Stimulated activated CD8-positive, alpha-beta memory T cell treated with anti-CD3 and anti-CD28 coated beads, Interleukin-4, amount 100 ng/mL, for 48 hours (primary cell): ENCODE measurements around the gene COL6A3.

Source experiments
- DNase-seq: peaks from one replicate; pipeline ENCODE4 v3.0.0-alpha.2; 2020

COL6A3 gene, protein sequence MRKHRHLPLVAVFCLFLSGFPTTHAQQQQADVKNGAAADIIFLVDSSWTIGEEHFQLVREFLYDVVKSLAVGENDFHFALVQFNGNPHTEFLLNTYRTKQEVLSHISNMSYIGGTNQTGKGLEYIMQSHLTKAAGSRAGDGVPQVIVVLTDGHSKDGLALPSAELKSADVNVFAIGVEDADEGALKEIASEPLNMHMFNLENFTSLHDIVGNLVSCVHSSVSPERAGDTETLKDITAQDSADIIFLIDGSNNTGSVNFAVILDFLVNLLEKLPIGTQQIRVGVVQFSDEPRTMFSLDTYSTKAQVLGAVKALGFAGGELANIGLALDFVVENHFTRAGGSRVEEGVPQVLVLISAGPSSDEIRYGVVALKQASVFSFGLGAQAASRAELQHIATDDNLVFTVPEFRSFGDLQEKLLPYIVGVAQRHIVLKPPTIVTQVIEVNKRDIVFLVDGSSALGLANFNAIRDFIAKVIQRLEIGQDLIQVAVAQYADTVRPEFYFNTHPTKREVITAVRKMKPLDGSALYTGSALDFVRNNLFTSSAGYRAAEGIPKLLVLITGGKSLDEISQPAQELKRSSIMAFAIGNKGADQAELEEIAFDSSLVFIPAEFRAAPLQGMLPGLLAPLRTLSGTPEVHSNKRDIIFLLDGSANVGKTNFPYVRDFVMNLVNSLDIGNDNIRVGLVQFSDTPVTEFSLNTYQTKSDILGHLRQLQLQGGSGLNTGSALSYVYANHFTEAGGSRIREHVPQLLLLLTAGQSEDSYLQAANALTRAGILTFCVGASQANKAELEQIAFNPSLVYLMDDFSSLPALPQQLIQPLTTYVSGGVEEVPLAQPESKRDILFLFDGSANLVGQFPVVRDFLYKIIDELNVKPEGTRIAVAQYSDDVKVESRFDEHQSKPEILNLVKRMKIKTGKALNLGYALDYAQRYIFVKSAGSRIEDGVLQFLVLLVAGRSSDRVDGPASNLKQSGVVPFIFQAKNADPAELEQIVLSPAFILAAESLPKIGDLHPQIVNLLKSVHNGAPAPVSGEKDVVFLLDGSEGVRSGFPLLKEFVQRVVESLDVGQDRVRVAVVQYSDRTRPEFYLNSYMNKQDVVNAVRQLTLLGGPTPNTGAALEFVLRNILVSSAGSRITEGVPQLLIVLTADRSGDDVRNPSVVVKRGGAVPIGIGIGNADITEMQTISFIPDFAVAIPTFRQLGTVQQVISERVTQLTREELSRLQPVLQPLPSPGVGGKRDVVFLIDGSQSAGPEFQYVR (N-terminal part only)

DNA sequence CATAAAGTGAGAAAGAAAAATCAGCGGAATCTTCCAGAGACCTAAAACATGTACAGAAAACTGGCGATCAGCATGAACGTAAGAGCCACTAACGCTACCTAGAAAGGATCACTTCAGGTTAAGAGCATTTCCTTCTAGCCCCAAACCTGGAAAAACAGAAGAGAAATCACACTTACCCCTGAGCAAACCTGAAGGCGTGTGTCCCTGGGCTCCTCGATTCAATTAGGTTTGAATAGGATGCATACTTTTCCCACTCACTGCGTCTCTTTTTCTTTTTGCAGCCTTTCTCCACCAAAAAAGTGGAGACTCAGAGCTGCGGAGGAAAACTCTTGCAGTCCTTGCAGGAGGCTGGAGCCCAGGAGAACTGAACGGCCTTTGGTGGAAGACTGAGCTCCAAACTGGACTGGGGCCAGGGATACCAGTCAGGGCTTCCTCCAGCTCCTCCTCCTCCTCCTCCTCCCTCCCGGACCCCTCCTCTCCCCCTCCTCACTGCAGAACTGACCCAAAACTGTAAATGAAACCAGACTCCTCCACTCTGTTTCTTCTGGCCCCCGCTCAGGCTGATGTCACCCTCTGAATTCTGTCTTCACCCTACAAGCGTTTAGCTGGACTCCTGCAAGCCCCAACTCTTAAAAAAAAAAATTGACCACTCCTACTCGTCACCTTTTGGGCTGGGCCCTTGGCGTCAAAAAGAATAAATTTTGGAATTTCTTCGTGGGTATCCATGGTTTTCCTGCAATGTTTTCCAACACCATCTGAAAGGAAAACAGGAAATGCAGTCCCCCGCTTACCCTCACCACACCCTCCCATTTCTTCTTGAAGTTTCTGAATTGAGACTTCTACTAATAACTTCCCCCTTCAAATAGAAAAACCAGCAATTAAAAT is at the start of gene COL6A3:
COL6A3 (minus strand) TSS at position 388 of the 885 bp plus-strand sequence. CDS start 17,347 bp downstream, outside the sequence.
- no peak for DNase-seq

DNA sequence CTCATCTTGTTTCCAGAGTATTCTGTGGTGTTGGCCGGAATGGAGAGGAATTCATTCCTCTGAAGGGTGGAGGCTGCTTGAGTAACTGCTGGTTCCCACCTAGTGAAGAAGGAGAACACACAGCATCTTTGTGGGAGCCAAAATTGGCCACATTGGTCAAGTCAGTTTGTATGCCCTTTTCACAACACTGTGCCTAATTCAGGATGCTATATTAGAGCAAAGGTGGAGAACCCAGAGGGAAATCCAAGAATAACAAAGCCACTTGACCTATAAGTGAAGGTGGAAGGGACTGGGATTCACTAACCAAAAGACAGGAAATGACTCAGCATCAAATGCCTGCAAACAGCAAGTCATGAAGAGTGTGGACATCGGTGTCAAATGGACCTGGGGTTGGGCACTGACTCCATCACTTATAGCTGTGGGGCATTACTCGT is 45.8 kb upstream of the COL6A3 start:
- DNase-seq = no peak

DNA sequence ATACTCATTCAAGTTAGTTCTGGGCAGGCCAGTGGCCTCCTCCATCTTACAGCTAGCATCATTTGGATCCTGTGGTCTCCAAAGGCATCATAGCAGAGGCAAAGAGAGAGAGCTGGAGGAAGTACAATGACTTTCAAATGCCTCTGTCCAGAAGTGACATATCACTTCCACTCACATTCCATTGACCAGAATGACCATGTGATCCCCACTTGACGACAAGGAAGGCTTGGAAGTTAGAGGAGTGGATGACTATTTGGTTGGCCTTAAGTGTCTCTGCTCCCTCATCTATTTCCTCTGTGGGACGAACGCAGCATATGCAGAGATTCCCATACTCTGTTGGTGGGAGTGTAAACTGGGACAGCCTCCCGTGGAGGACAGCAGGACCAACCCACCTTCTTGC is 45.3 kb upstream of the COL6A3 start:
- no peak for DNase-seq

DNA sequence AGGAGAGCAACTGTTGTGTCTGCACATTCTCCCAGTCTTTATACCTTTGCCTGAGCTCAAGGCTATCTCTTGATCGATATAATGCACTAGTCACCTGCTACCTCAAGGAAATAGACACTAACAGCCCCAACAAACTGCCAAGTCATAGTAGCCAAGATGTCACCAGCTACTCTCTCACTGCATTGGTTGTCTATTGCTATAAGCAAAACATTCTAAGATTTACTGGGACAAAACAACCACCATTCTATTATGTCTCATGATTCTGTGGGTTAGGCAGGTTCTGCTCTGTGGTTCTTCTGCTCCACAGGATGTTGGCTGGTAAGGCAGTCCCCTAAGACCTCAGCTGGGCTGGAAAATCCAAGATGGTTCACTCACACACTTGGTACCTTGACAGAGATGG is 44.6 kb upstream of the COL6A3 start:
- no peak for DNase-seq

DNA sequence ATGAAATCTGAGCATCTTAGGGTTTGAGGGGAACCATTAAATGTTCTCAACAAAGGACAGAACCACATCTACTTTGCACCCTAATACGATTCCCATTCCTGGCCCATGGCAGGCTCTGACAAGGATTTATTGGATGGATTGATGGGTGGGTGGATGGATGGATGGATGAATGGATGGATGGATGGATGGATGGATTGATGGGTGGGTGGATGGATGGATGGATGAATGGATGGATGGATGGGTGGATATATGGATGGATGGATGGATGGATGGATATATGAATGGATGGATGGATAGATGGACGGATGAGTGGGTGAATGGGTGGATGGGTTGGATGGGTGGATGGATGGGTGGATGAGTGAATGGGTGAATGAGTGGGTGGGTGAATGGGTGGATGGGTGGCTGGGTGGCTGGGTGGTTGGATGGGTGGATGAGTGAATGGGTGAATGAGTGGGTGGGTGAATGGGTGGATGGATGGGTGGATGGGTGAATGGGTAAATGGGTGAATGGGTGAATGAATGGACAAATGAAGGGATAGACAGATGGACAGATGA is 43.5 kb upstream of the COL6A3 start:
- no peak for DNase-seq

DNA sequence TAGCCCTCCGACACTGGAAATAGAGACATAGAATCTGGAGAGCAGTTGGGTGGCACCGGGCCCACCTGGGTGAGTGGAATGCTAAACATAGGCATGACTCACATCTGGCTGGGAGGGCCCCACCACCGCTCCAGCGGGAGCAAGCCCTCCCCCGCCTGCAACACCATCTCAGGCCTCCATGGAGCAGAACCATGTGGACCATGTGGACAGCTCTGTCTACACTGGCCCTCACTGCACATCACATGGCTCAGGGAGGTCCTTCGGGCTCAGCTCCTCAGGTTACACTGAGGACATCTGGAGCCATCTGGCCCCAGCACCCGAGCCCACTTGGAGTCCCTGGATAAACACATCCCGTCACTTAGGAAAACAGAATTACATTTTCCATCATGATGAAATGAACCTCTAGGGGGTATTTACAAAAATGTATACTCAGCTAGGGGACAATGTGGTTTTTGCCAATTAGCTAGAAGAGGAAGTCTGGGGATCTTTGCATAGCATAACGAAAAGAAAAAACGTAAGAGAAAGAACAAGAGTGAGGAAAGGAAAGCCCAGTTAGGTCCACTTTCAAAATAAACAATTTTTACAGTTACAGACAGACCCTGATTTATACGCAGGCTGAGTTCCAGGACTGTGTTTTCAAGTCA is 42.4 kb upstream of the COL6A3 start:
- DNase-seq = peak; percentile 20

DNA sequence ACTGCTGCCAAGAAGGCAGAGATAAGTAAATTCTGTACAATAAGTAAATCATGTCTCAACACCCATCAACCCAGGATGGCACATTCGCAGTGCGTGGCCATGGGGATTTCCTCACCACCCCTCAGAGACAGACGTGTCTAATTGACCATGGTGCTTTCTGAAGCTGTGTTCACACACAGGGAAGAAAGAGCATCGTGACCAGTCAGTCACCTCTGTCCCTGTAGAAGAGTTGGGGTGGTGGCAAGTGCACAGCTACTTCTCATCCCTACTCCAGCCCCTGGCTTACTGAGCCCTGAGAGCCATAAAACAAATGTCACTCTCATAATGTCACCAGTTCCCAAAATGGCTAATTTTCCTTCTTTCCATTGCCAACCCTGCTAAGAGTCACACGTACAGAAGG is 41.8 kb upstream of the COL6A3 start:
- peak; percentile 22 for DNase-seq

DNA sequence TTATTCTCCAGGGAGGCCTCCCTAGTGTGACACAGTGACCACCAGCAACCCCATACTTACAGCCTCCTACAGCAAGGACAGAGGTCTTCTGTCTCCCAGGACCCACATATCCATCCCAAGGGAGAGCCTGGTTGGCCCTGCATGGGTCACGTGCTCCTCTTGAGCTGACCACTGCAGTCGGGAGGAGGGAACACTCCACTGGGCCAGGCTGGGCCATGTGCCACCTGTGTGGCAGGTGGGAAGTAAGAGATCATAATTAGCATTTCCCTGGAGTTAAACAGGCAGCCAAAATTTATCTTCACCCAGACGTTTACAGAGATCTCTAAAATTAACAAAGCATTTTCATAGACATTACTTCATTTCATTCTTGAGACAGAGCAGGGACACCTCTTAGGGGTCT is 39.7 kb upstream of the COL6A3 start:
- DNase-seq = peak; percentile 18

DNA sequence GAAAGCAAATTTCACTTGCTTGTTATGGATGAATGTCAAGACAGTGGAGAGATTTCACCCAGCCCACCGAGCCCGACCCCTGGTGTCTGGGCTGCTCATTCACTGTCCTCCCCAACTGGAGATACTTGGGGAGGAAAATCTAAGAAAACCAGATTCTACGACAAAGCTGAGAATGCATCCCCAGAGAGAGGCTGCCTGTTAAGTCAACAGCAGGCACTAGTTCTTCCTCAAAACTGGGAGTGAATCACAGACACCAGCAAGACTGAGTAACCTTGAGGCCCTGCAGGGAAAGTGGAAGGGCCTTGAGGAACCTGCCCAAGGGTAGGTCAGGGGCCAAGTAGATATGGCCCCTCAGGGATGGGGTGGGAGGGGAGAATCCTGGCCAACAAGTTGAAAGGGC is 38.9 kb upstream of the COL6A3 start:
- DNase-seq = peak; percentile 20

DNA sequence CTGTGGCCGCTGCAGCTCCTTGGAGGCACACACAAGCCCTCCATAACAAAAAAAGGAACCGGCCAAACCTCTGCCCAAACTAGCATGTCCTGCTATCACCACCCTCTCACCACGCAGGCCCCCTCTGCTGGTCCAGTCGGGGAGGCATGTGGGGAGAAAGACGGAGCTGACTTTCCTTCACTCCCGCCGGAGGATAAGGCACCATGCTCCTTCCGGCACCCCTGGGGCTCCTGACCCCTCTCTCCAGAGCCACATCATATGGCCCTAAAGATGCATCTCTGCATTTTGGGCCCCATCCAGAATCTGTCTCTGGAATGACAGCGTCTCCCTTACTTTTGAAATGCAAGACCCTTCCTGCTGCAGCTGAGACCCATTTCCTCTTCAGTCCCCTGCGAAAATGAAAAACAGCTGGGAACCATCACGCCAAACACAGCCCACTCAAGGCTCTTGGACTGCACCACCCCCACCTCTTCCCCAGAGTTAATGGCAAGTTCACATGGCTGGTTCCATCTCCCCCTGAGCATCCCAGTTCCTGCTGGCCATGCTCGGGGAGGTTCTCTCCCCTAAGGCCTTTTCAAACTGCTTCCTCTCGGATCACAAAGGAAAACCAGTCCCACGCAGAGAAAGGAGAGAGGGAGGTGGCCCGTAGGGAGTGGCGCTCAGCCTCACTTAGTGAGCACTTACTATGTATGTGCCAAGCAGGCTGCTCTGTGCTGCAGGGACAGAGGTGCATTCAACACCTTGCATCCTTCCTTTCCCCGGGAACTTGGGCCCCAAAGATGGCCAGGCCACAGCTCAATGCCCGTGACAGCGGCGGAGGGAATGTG is 37.9 kb upstream of the COL6A3 start:
- peak; percentile 14 for DNase-seq

DNA sequence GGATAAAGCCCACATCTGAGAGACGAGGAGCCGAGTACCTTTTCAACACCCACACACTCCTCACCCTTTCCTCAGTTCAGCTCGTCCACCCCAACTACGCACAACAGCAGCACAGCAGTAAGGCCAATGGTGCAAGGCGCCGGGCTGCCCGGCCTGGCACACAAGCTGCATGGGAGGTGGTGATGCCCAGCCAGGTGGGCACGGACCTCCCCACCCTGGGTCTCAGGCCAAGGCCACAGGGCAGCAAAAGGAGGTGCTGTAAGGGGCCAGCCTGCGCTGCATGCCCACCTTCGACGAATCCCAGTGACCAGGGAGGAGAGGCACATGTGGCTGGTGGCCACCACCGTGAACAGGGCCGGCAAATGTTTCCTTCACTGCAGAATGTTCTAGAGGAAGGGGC is 36.6 kb upstream of the COL6A3 start:
- no peak for DNase-seq

DNA sequence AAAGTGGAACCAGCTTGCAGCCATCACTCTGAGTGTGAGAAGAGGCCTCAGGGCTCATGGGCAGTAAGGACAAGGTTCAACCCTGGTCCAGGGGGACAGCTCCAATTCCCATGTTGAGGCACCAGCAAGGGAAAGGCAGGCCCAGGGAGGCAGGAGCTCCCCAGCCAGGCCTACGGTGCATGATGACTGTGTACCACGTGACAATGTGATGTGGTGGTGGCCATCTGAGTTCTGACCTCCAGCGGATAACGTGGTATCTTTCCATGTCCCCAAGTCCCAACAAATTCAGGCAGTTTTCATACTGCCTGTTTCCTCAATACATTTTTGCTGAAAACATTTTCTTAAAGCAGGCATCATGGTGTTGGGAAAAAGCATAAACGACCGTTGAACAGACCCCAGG is 36.1 kb upstream of the COL6A3 start:
- DNase-seq = no peak

DNA sequence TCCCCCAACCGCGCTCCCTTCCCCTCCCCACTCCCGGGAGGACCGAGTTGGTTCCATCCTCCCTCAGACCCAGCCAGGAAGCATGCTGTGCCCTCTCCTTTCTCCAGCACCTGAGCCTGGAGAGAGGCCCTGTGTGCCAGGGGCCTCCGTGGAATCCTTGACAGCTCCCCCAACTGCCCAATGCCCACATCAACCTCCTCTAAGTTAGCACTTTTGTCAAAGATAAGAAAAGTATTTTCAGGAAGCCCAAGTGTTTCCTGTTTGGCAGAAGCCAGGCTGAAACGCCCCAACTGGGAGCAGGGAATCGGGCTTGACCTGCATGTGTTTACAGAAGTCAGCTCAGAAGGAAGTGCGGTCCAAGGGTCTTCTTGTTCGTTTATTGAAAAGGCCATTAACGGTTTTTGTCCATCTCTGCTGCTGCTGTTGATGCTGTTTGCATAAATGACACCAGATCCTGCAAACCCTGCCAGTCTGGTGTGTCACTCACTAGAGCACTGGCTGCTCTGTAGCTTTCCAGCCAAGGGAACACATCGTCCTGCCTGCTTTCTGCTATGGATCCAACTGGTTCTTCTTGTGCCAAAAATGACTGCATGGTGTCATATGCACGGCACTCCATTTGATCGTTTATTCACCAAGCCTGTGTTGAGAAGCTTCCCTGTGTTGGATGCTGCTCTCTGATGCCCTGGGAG is 35.4 kb upstream of the COL6A3 start:
- peak; percentile 18 for DNase-seq

DNA sequence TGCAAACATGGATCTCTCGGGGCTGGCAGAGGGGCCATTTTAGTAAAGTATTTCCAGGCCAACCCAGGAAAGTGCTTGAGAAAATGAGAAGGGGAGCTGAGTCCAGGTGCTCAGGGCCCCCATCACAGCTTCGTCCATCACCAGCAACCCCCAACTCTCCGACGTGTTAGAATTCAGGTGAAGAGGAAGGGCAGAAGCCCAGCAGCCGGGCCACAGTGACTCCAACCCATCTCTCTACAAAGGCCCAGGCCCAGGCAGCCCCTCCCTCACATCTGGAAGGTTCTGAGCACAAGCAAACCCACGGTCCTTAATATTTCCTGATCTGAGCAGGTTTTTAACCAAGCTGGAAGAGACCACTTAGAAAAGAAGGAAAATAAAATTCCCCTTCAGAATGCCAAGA is 34.7 kb upstream of the COL6A3 start:
- DNase-seq = peak; percentile 12

DNA sequence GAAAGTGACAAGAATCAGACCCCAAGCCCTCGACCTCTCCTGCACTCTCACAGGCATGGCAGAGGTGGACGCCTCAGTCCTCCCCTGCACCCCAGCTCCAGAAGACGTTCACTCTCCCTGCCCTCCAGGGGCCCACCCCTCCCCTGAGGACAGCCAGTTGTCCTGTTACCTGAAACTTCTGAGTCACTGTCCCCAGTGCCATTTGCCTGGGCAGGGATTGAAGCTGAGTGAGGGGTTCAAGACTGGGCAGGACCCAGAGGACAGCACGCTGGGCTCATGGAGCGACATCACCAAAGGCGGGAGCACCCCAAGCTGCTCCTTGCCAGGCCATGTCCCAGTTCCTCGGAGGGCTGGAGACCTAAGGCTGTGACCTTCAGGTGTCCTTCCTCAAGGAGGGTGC is 34.2 kb upstream of the COL6A3 start:
- peak; percentile 14 for DNase-seq

DNA sequence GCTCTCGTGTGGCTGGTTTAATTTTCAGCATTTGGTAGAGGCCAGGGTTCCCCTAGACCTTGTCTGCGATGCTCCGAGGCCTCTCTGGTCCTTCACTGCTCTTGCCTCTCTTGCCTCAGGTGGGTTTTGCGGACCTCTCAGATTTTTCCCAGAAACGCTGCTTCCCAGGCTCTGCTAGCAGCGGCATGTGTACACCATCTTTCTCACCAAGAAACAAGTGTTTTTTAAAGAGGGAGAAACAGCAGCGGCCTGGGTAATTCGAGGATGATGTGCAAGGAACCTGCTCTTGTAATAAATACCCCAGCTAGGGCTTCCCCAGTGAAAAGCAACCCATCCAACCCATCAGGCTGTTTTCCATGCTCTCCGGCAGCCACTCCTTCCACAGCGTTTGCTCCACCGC is 33.5 kb upstream of the COL6A3 start:
- DNase-seq = no peak

DNA sequence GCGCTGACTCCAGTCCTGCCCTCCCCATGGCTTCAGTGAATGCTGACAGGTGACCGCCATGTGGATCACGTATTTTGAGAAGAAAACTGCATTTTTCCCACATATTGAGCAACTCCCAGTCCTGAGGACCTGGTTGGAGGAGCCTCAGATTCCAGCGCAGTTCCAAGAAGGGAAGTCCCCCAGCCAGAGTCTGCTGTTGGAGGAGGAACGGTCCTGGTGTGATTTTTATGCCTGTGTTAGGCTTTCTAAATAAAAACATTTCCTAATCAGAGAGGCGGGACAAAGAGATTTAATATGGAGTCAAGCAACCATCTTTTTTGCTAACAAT is 32.3 kb upstream of the COL6A3 start:
- DNase-seq = no peak

DNA sequence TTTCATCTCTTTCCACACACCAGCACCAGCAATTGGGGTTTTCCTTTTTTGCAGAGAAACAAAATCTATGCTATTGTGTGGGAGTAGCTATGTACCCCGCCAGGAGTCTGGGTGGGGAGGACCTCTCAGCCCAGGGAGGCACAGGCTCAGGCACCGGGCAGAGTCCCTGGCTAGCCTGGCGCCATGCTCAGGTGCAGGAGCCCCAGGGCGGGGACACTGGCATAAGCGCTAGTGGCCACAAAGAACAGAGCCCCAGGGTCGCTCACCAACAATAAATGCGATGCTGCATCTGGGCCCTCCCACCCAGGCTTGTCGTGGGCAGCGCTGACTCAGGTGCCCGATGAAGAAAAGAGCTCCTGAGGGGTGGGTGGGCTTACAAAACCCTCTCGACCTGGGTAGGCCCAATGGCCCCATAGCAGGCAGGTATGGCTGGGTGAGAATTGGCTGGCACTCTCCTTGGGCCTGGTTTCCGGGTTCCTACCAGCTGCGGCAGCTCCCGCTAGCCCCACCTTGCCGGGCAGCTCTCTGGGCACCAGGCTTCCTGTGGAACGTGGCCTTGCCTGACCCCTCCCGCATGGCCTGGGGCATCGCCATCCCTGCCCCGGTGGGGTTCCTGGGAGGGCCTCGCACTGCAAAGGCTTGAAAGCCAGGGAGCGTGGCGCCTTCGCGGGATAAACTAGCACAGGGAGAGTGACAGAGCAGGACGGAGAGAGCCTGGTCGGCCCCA is 31.8 kb upstream of the COL6A3 start:
- peak; percentile 20 for DNase-seq

DNA sequence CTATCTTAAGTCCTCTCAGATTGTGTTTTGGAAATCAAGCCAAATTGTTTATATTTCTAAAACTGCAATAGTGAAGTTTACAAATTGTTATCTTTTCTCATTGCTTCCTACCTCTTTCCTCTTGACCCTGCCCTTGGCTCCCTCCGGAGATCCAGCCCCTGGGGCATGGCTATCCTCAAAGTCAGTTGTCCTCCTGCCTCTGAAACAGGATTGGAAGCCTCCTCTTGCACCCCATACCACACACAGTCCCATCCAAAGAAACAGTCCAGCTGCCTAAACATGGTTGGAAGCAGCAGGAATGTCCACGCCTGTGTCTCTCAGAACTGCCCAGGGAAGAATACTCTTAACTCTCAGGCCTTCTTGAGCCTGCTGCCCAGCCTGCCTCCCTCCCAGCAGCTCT is 30.1 kb upstream of the COL6A3 start:
- peak; percentile 11 for DNase-seq
